GM12878 (cell line): ENCODE results near the gene NUP50. TPM values are rescaled to one million over a fixed set of nuclear protein-coding genes. Genes with fewer than 3 reads are reported as not detected.

ENCODE experiments used
- ATAC-seq: fragments of 200-7000 bp; cut with Tn5 transposase; 3 replicates; pipeline ENCODE4 v1.9.1; 2020; ENCODE audit warnings: mild to moderate bottlenecking, moderate library complexity
- BruUV-seq: library from RNA; stranded (reverse); fragments of 400-500 nt; replicated peaks from 2 replicates; lab custom pipeline; 2021; lab: Mats Ljungman, UMichigan
- CTCF ChIA-PET: fragments of 300-600 bp; sonication (Branson Sonifier 250); formaldehyde crosslinking; extraction: SDS; loops from one replicate; lab custom pipeline; 2021; ENCODE audit warnings: inconsistent platforms; lab: Yijun Ruan, JAX
- POLR2A ChIA-PET: fragments of 350-600 bp; formaldehyde crosslinking; extraction: SDS; loops from one replicate; lab custom pipeline; 2021; ENCODE audit warnings: inconsistent platforms; lab: Charles Lee
- RAD21 ChIA-PET: fragments of 300-600 bp; sonication (Branson Sonifier 250); formaldehyde crosslinking; loops from one replicate; lab custom pipeline; 2023; ENCODE audit warnings: antibody characterized with exemption; ENCODE audit not compliant: unreplicated experiment; lab: Charles Lee
- SMC1A ChIA-PET: fragments of 300-600 bp; sonication (Branson Sonifier 250); formaldehyde crosslinking; loops from one replicate; lab custom pipeline; 2023; ENCODE audit not compliant: unreplicated experiment, uncharacterized antibody; lab: Charles Lee
- DNase-seq: peaks from one replicate; pipeline ENCODE4 v3.0.0-alpha.2; 2011; ENCODE audit warnings: low read depth, low spot score
- FAIRE-seq: peaks from 3 replicates; lab custom pipeline; 2011; peaks lifted over from hg19 to GRCh38; lab: Jason Lieb, UNC
- H2AFZ ChIP-seq: 2 replicates; pipeline ENCODE4 v1.6.0; 2011; ENCODE audit warnings: low read depth, low read length, control low read depth; ENCODE audit not compliant: control insufficient read depth
- H3K27ac ChIP-seq: 2 replicates; pipeline ENCODE4 v1.5.1; 2011; ENCODE audit warnings: control low read depth; ENCODE audit not compliant: control insufficient read depth, insufficient read depth
- H3K27me3 ChIP-seq, 2 experiments: replicated peaks in 1 of 2; 2 replicates each; pipeline versions ENCODE4 v1.6.0 to v1.6.1; 2011; ENCODE audit warnings: low read length in 1 of 2; ENCODE audit not compliant: control insufficient read depth in 2 of 2, insufficient read depth in 2 of 2
- H3K36me3 ChIP-seq, 2 experiments: 2 replicates each; pipeline ENCODE4 v1.5.1; 2011; ENCODE audit warnings: low read length in 1 of 2; ENCODE audit not compliant: control insufficient read depth in 2 of 2, insufficient read depth in 2 of 2
- H3K4me1 ChIP-seq: 2 replicates; pipeline ENCODE4 v1.6.1; 2011; ENCODE audit warnings: mild to moderate bottlenecking, low read length, moderate library complexity, mixed read lengths; ENCODE audit not compliant: control insufficient read depth, insufficient read depth
- H3K4me2 ChIP-seq: 2 replicates; pipeline ENCODE4 v1.6.0; 2011; ENCODE audit warnings: control low read depth; ENCODE audit not compliant: control insufficient read depth, insufficient read depth
- H3K4me3 ChIP-seq: fragments of 200-600 bp; sonication (generic); 2 replicates; pipeline ENCODE4 v1.5.1; 2016
- H3K79me2 ChIP-seq: 2 replicates; pipeline ENCODE4 v1.6.0; 2011; ENCODE audit warnings: low read length; ENCODE audit not compliant: control insufficient read depth, insufficient read depth
- H3K9ac ChIP-seq: 2 replicates; pipeline ENCODE4 v1.8.0; 2011; ENCODE audit warnings: low read length, control low read depth, mixed read lengths; ENCODE audit not compliant: control insufficient read depth, insufficient read depth
- H3K9me3 ChIP-seq: replicated peaks from 3 replicates; pipeline ENCODE4 v1.5.1; 2011; ENCODE audit warnings: mild to moderate bottlenecking, low read length; ENCODE audit not compliant: control insufficient read depth, insufficient read depth
- H4K20me1 ChIP-seq: 2 replicates; pipeline ENCODE4 v1.6.0; 2011; ENCODE audit not compliant: control insufficient read depth, insufficient read depth
- CUX1 ChIP-seq: IDR thresholded peaks from 2 replicates; pipeline ENCODE4 v1.6.1; 2012; ENCODE audit warnings: improper control_type of control experiment, low read depth, low read length; ENCODE audit not compliant: insufficient replicate concordance
- EED ChIP-seq: sonication (generic); IDR thresholded peaks from 2 replicates; pipeline ENCODE4 v1.6.1; 2016; ENCODE audit warnings: antibody characterized with exemption, low read depth
- HCFC1 ChIP-seq: fragments of 150-350 bp; IDR thresholded peaks from 2 replicates; pipeline ENCODE4 v1.6.1; 2014; ENCODE audit warnings: low read length
- IRF4 ChIP-seq: IDR thresholded peaks from 2 replicates; pipeline ENCODE4 v1.6.1; 2011; ENCODE audit warnings: low read depth, low read length
- MLLT1 ChIP-seq: fragments of 450-650 bp; IDR thresholded peaks from 2 replicates; pipeline ENCODE4 v1.6.1; 2016; ENCODE audit warnings: mild to moderate bottlenecking
- POU2F2 ChIP-seq: IDR thresholded peaks from 3 replicates; pipeline ENCODE4 v1.6.1; 2011; ENCODE audit warnings: low read depth, mild to moderate bottlenecking, low read length, borderline replicate concordance
- RB1 ChIP-seq: fragments of 450-650 bp; formaldehyde crosslinking; IDR thresholded peaks from 2 replicates; pipeline ENCODE4 v1.6.1; 2017; ENCODE audit warnings: mild to moderate bottlenecking, borderline replicate concordance
- STAT1 ChIP-seq: fragments of 450-650 bp; conservative IDR thresholded peaks from 2 replicates; pipeline ENCODE4 v1.6.1; 2014; ENCODE audit warnings: antibody characterized with exemption, mild to moderate bottlenecking
- SUPT20H ChIP-seq: IDR thresholded peaks from 2 replicates; pipeline ENCODE4 v1.6.1; 2011; ENCODE audit warnings: low read depth, mild to moderate bottlenecking, low read length, moderate library complexity, borderline replicate concordance; ENCODE audit not compliant: control insufficient read depth
- WGBS: methylation state at CpG from one replicate; pipeline ENCODE4 v1.1.6; 2016; ENCODE audit warnings: low lambda C conversion rate; ENCODE audit not compliant: insufficient replicate concordance, insufficient coverage; ENCODE audit errors: missing lambda C conversion rate; 5-methylcytosine and 5-hydroxymethylcytosine counted together
- in situ Hi-C: fragments of 300-500 bp; cut with MboI; formaldehyde crosslinking; loops from 9 replicates; pipeline ENCODE4 v1.14.3; 2018; ENCODE audit warnings: mixed read lengths
- intact Hi-C: fragments of 100-400 bp; cut with micrococcal nuclease; formaldehyde crosslinking; loops from one replicate; pipeline ENCODE4 v1.14.2; 2022; ENCODE audit not compliant: unreplicated experiment
- polyA plus RNA-seq, 11 experiments: library from polyadenylated mRNA; depleted of rRNA in 4 of 11; unstranded in 6 of 11; stranded (reverse) in 5 of 11; fragments of >200 nt; fragmentation: Nextera tagmentation in 4 of 11; fragmentation: Illumina TruSeq in 1 of 11; extraction: Ambion mirVana in 4 of 11; extraction: Trizol in 1 of 11; gene quantifications; 1 replicate in 1 of 11; 2 replicates in 10 of 11; pipeline versions ENCODE4 v1.2.1 to v1.2.3, GENCODE V29; 2011 to 2016; ENCODE audit warnings: inconsistent platforms in 2 of 11, missing spikeins in 2 of 11, low read depth in 1 of 11
- total RNA-seq, 4 experiments: library from RNA; depleted of rRNA in 3 of 4; stranded (reverse); fragments of >200 nt in 3 of 4; fragmentation: Illumina TruSeq in 1 of 4; extraction: Trizol in 1 of 4; gene quantifications; 2 replicates each; pipeline versions ENCODE4 v1.2.1 to v1.2.3, GENCODE V29; 2013 to 2021
- TF ChIP-seq, protein P1 (sequence below): IDR thresholded peaks from 2 replicates; pipeline ENCODE4 v1.6.1; 2012; ENCODE audit warnings: low read depth, low read length, improper control_type of control experiment

NUP50 gene
- total and polyA plus RNA-seq, 10 of the 15 experiments (the other 5 are each of a cell fraction or from before 2014, with no cell fraction given), result 36.8 to 125 (median 78.8) TPM

DNA sequence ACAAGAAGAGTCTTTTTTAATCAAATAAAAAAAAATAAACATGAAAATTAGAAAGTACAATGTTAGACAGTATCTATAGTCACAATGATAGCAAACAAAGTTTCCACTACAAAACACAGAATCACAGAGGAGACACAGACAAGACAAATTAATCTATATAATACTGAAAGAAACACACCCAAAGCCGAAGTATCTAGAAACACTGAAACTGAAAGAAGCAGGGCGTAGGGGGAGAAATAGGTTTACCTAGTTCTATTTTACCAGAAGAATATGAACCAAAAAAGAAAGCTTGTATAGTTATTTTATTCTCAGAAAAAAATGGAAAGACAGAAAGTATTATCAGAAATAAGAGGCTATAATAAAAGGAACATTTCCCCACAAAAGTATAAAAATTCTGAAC, 27.1 kb upstream of the NUP50 start:
- SMC1A ChIA-PET, result interaction anchor here (0.9 to 1.0 kb wide), 2 partner anchors 29 to 98 kb away, joined by 3 to 5 read pairs; no protein-coding TSS in a partner anchor
- DNase-seq (no peak), ATAC-seq (peak; percentile 79)
- no peaks in the 10 kb centered on the region for H3K27me3 ChIP-seq
- 0 out of 2 replicates have a peak, but pooled peaks have one; percentile 53 for TF ChIP-seq MLLT1
- TF ChIP-seq EED, result no peak
- TF ChIP-seq, all 136 proteins: peak for 1
- ChIA-PET RAD21 (interaction anchor here (0.7 kb wide), 1 partner anchor 29 kb away, joined by 3 read pairs; no protein-coding TSS in a partner anchor), POLR2A (no interaction called here), CTCF (no interaction called here)
- BruUV-seq, result no TSS peak
- Histone ChIP-seq H3K36me3 (peaks cover 0 to 2% of the 10 kb centered on the region in 2 experiments; a peak in 2 of 4 replicates), H3K4me2 (peak overlapping the region; percentile 73), H3K4me3 (0 out of 2 replicates have a peak overlapping the region, but pooled peaks have one; percentile 18), H3K4me1 (peaks cover 4% of the 10 kb centered on the region; the same call in 1 of the 2 replicates), H3K9me3 (peaks cover 3% of the 10 kb centered on the region; the same call in 1 of the 3 replicates), H3K9ac (0 out of 2 replicates have a peak overlapping the region, but pooled peaks have one; percentile 7), H3K79me2 (no peaks in the 10 kb centered on the region), H2AFZ (peak overlapping the region; percentile 15; the same call in 1 of the 2 replicates), H3K27ac (peak overlapping the region; percentile 51), H4K20me1 (no peaks in the 10 kb centered on the region)
- in situ Hi-C loops (no loop called here), intact Hi-C loops (no loop called here)
- FAIRE-seq, result peak; percentile 59
- 0% methylated on average over 2 of the region's 2 CpGs for WGBS

DNA sequence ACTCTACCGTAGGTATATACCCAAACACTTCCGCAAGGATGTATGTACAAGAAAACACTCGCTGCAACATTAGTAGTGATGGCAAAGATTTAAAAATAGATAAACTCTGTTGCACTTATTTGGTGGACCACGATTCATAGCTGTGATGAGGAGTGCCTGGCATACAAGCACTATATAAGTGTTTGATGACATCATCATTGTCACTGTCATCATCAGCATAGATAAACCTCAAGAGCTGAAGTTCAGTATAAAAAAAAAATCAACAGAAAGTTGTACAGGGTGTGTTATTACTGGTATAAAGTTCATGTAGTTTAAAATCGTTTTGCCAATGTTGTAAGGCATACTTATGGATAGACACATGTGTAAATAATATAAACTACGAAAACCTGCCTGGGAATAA, 24.0 kb upstream of the NUP50 start:
- no peak overlapping the region for H3K9ac ChIP-seq
- intact Hi-C loops (no loop called here), in situ Hi-C loops (no loop called here)
- H3K79me2 ChIP-seq, result no peaks in the 10 kb centered on the region
- H2AFZ ChIP-seq, result no peak overlapping the region
- BruUV-seq, result no TSS peak
- ChIA-PET POLR2A (interaction anchor here (0.7 kb wide), 1 partner anchor 9 kb away, joined by 3 read pairs; no protein-coding TSS in a partner anchor), SMC1A (no interaction called here), RAD21 (no interaction called here), CTCF (no interaction called here)
- no peaks in the 10 kb centered on the region for H3K4me1 ChIP-seq
- 92% methylated on average over 6 of the region's 6 CpGs for WGBS
- no peaks in the 10 kb centered on the region for H4K20me1 ChIP-seq
- H3K4me3 ChIP-seq, result no peak overlapping the region
- H3K27ac ChIP-seq, result no peak overlapping the region
- H3K27me3 ChIP-seq, result no peaks in the 10 kb centered on the region
- no peak for DNase-seq
- no peak for ATAC-seq
- H3K9me3 ChIP-seq, result no peaks in the 10 kb centered on the region; the same call in 2 of the 3 replicates
- FAIRE-seq, result no peak
- H3K4me2 ChIP-seq, result no peak overlapping the region
- no peaks in the 10 kb centered on the region; a peak in 1 of 4 replicates for H3K36me3 ChIP-seq
- no peak for TF ChIP-seq SUPT20H
- TF ChIP-seq RB1, result no peak
- no peak for TF ChIP-seq POU2F2
- no peak for TF ChIP-seq IRF4
- TF ChIP-seq HCFC1, result no peak
- TF ChIP-seq CUX1, result no peak
- no peak for TF ChIP-seq STAT1
- TF ChIP-seq, protein P1, sequence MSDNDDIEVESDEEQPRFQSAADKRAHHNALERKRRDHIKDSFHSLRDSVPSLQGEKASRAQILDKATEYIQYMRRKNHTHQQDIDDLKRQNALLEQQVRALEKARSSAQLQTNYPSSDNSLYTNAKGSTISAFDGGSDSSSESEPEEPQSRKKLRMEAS, result no peak
